ENCODE measurements around the gene EZR. TPM values are rescaled to one million over a fixed set of nuclear protein-coding genes. Genes with fewer than 3 reads are reported as not detected.

EZR gene
- total RNA-seq, 2 experiments from 2014 or later: 268 to 415 TPM

DNA sequence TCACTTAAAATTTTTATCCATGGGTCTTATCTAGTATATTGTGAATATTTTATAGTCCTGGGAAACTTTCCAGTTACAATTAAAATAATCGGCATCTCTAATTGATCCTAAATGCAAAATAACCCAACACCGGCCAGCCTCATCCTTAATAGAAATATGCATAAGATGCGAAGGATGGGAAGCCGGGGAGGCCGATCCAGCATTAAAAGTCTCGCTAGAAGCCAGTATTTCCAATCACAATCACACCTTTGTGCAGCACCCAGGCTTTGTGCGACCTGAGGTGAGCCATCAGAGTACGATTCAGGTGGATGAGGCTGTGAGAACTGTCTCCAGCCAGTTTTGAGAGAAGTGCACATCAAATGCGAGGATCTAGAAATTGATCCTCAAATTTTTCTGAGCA is 65.4 kb downstream of the EZR start:
- Histone ChIP-seq H3K9me3 (ENCODE audit: low read length) (no peaks in the 10 kb centered on the region), H3K36me3 (ENCODE audit: insufficient read depth, low read length) (no peaks in the 10 kb centered on the region), H3K9me2 (ENCODE audit: insufficient read depth, low read length) (no peaks in the 10 kb centered on the region), H3K4me1 (ENCODE audit: insufficient read depth, low read length, poor library complexity, severe bottlenecking) (peaks cover 3% of the 10 kb centered on the region), H4K20me1 (ENCODE audit: insufficient read depth, low read length) (no peaks in the 10 kb centered on the region), H3K79me2 (ENCODE audit: insufficient read depth, low read depth, low read length) (no peaks in the 10 kb centered on the region), H2AFZ (ENCODE audit: low read length) (no peak overlapping the region), H3K4me3 (ENCODE audit: low read depth, low read length, poor library complexity, severe bottlenecking) (no peak overlapping the region), H3K27ac (ENCODE audit: low read depth, low read length, poor library complexity, severe bottlenecking) (no peak overlapping the region), H3K4me2 (ENCODE audit: low read length) (no peak overlapping the region)
- CTCF ChIA-PET (ENCODE audit: unreplicated experiment): no interaction called here
- DNase-seq (ENCODE audit: low spot score): no peak
- BruUV-seq (replicated peaks): no TSS peak
- intact Hi-C loops (cut with micrococcal nuclease; ENCODE audit: unreplicated experiment): loop anchor here (2.0 kb wide), 1 partner anchor 49 kb away; no protein-coding TSS in a partner anchor
- TF ChIP-seq EZH2phosphoT487 (IDR thresholded peaks at IDR 0.05; ENCODE audit: borderline replicate concordance, low read depth, low read length): no peak
- TF ChIP-seq, protein P1, sequence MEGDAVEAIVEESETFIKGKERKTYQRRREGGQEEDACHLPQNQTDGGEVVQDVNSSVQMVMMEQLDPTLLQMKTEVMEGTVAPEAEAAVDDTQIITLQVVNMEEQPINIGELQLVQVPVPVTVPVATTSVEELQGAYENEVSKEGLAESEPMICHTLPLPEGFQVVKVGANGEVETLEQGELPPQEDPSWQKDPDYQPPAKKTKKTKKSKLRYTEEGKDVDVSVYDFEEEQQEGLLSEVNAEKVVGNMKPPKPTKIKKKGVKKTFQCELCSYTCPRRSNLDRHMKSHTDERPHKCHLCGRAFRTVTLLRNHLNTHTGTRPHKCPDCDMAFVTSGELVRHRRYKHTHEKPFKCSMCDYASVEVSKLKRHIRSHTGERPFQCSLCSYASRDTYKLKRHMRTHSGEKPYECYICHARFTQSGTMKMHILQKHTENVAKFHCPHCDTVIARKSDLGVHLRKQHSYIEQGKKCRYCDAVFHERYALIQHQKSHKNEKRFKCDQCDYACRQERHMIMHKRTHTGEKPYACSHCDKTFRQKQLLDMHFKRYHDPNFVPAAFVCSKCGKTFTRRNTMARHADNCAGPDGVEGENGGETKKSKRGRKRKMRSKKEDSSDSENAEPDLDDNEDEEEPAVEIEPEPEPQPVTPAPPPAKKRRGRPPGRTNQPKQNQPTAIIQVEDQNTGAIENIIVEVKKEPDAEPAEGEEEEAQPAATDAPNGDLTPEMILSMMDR (conservative IDR thresholded peaks at IDR 0.05; ENCODE audit: low read length): no peak
- POLR2A ChIA-PET: interaction anchor here (0.7 kb wide), 1 partner anchor 18 kb away, joined by 4 read pairs; no protein-coding TSS in a partner anchor

DNA sequence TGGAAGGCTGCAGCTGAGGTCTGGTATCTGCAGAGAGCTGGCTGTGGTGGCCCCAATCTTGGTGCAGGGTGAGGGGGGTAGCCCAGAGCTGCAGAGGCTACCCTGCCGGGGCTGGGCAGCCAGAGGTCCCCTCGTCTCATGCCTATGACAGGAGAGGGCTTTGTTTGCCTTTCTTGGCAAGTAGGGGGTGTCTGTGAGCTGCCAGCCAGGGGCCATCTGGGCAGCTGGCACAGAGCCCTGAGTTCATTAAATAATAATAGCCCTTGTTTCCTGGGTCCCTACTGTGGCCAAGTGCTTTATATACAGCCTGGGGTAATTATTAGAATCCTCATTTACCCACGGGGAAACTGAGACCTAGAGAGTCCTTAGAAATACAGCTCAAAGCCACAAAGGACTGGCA is 66.6 kb downstream of the EZR start:
- no peak for TF ChIP-seq EZH2phosphoT487 (IDR thresholded peaks at IDR 0.05; ENCODE audit: borderline replicate concordance, low read depth, low read length)
- TF ChIP-seq, protein P1 (conservative IDR thresholded peaks at IDR 0.05; ENCODE audit: low read length): peak; percentile 68
- Histone ChIP-seq H3K9me2 (ENCODE audit: insufficient read depth, low read length) (no peaks in the 10 kb centered on the region), H2AFZ (ENCODE audit: low read length) (no peak overlapping the region), H3K9me3 (ENCODE audit: low read length) (no peaks in the 10 kb centered on the region), H3K36me3 (ENCODE audit: insufficient read depth, low read length) (no peaks in the 10 kb centered on the region), H3K4me3 (ENCODE audit: low read depth, low read length, poor library complexity, severe bottlenecking) (no peak overlapping the region), H3K27ac (ENCODE audit: low read depth, low read length, poor library complexity, severe bottlenecking) (no peak overlapping the region), H3K4me1 (ENCODE audit: insufficient read depth, low read length, poor library complexity, severe bottlenecking) (peaks cover 3% of the 10 kb centered on the region), H3K79me2 (ENCODE audit: insufficient read depth, low read depth, low read length) (no peaks in the 10 kb centered on the region), H3K4me2 (ENCODE audit: low read length) (no peak overlapping the region), H4K20me1 (ENCODE audit: insufficient read depth, low read length) (no peaks in the 10 kb centered on the region)
- POLR2A ChIA-PET: interaction anchor here (0.6 to 0.8 kb wide), 4 partner anchors 15 to 122 kb away, joined by 3 to 4 read pairs (median 4); no protein-coding TSS in a partner anchor
- peak; percentile 58 for DNase-seq (ENCODE audit: low spot score)
- no TSS peak for BruUV-seq (replicated peaks)
- intact Hi-C loops (cut with micrococcal nuclease; ENCODE audit: unreplicated experiment): loop anchor here (1.0 to 2.0 kb wide), 2 partner anchors 48 to 220 kb away; no protein-coding TSS in a partner anchor
- CTCF ChIA-PET (ENCODE audit: unreplicated experiment): no interaction called here

DNA sequence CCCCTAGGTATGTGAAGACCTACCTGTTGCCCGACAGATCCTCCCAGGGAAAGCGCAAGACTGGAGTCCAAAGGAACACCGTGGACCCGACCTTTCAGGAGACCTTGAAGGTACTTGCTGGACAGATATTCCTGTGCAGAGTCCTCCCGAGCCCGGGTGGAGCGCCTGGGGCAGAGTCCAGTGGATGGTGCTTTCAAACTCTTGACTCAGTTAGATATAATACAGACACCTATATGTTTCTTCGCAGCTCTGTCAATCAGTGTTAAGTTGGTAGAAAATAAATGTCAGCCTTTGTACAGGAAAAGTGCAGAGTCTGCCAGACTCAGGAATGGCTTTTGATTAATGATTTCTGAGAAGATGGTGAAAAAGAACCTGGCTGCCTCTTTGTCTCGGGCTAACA is 67.2 kb downstream of the EZR start:
- Histone ChIP-seq H3K36me3 (ENCODE audit: insufficient read depth, low read length) (no peaks in the 10 kb centered on the region), H3K4me2 (ENCODE audit: low read length) (no peak overlapping the region), H3K4me3 (ENCODE audit: low read depth, low read length, poor library complexity, severe bottlenecking) (no peak overlapping the region), H3K4me1 (ENCODE audit: insufficient read depth, low read length, poor library complexity, severe bottlenecking) (peaks cover 3% of the 10 kb centered on the region), H3K9me2 (ENCODE audit: insufficient read depth, low read length) (no peaks in the 10 kb centered on the region), H4K20me1 (ENCODE audit: insufficient read depth, low read length) (no peaks in the 10 kb centered on the region), H2AFZ (ENCODE audit: low read length) (no peak overlapping the region), H3K27ac (ENCODE audit: low read depth, low read length, poor library complexity, severe bottlenecking) (no peak overlapping the region), H3K9me3 (ENCODE audit: low read length) (no peaks in the 10 kb centered on the region), H3K79me2 (ENCODE audit: insufficient read depth, low read depth, low read length) (no peaks in the 10 kb centered on the region)
- POLR2A ChIA-PET: no interaction called here
- no peak for DNase-seq (ENCODE audit: low spot score)
- CTCF ChIA-PET (ENCODE audit: unreplicated experiment): no interaction called here
- BruUV-seq (replicated peaks): no TSS peak
- TF ChIP-seq, protein P1 (conservative IDR thresholded peaks at IDR 0.05; ENCODE audit: low read length): no peak
- TF ChIP-seq EZH2phosphoT487 (IDR thresholded peaks at IDR 0.05; ENCODE audit: borderline replicate concordance, low read depth, low read length): no peak
- intact Hi-C loops (cut with micrococcal nuclease; ENCODE audit: unreplicated experiment): loop anchor here (1.0 to 2.0 kb wide), 2 partner anchors 47 to 220 kb away; no protein-coding TSS in a partner anchor

Data from OCI-LY7 (cell line).